K562 (cell line): ENCODE results near the gene USP16. TPM values are rescaled to one million over a fixed set of nuclear protein-coding genes. Genes with fewer than 3 reads are reported as not detected.

Experiments
- ARNT ChIP-seq, 2 experiments: fragments of 450-650 bp; IDR thresholded peaks; 2 replicates each; pipeline ENCODE4 v1.6.1; 2016; ENCODE audit warnings: mild to moderate bottlenecking in 1 of 2
- CLOCK ChIP-seq: fragments of 250-450 bp; sonication (Bioruptor Pico); IDR thresholded peaks from 2 replicates; pipeline ENCODE4 v1.4.0; 2020; ENCODE audit warnings: mild to moderate bottlenecking, moderate library complexity, borderline replicate concordance
- KDM4B ChIP-seq, 2 experiments: fragments of 450-650 bp in 1 of 2; sonication (generic) in 1 of 2; IDR thresholded peaks; 2 replicates each; pipeline ENCODE4 v1.6.1; 2016 to 2017; ENCODE audit warnings: borderline replicate concordance in 2 of 2, antibody characterized with exemption in 1 of 2, low read depth in 1 of 2, mild to moderate bottlenecking in 1 of 2
- KLF10 ChIP-seq: fragments of 250-450 bp; sonication (Bioruptor Pico); IDR thresholded peaks from 2 replicates; pipeline ENCODE4 v1.6.1; 2021; ENCODE audit warnings: matching md5 sums
- MAZ ChIP-seq, 2 experiments: fragments of 450-650 bp in 1 of 2; sonication (generic) in 1 of 2; formaldehyde crosslinking; IDR thresholded peaks in 1 of 2; conservative IDR thresholded peaks in 1 of 2; 2 replicates each; pipeline versions ENCODE4 v1.4.0 to v1.5.0; 2020; ENCODE audit warnings: mild to moderate bottlenecking in 1 of 2, missing genetic modification reagents in 1 of 2
- SIN3A ChIP-seq, 2 experiments: fragments of 150-350 bp in 1 of 2; IDR thresholded peaks; 2 replicates each; pipeline ENCODE4 v1.6.1; 2011 to 2016; ENCODE audit warnings: borderline replicate concordance in 2 of 2, low read depth in 2 of 2, low read length in 2 of 2, mild to moderate bottlenecking in 2 of 2, moderate library complexity in 2 of 2; ENCODE audit not compliant: control insufficient read depth in 1 of 2
- SNRNP70 ChIP-seq: fragments of 200-400 bp; formaldehyde crosslinking; optimal IDR thresholded peaks from 2 replicates; pipeline ENCODE3; 2017; ENCODE audit warnings: low read depth, low read length
- ZBTB33 ChIP-seq: sonication (generic); formaldehyde crosslinking; IDR thresholded peaks from 2 replicates; pipeline ENCODE4 v1.8.1; 2023; ENCODE audit warnings: mild to moderate bottlenecking, missing genetic modification reagents
- ZC3H8 ChIP-seq: fragments of 450-650 bp; IDR thresholded peaks from 2 replicates; pipeline ENCODE4 v1.6.1; 2017
- ZNF239 ChIP-seq: fragments of 250-450 bp; sonication (Bioruptor Pico); IDR thresholded peaks from 2 replicates; pipeline ENCODE4 v1.4.0; 2020; ENCODE audit warnings: mild to moderate bottlenecking
- ZNF347 ChIP-seq: fragments of 450-650 bp; formaldehyde crosslinking; IDR thresholded peaks from 2 replicates; pipeline ENCODE4 v1.4.0; 2020; ENCODE audit warnings: low read depth, mild to moderate bottlenecking, moderate library complexity
- ZNF561 ChIP-seq: fragments of 450-650 bp; formaldehyde crosslinking; conservative IDR thresholded peaks from 2 replicates; pipeline ENCODE4 v1.4.0; 2020; ENCODE audit warnings: mild to moderate bottlenecking, moderate library complexity
- polyA plus RNA-seq, 8 experiments: library from polyadenylated mRNA; depleted of rRNA in 4 of 8; stranded (reverse) in 5 of 8; unstranded in 3 of 8; fragments of >200 nt; fragmentation: Nextera tagmentation in 2 of 8; fragmentation: Illumina TruSeq in 1 of 8; extraction: Ambion mirVana in 2 of 8; extraction: Trizol in 1 of 8; gene quantifications; 2 replicates each; pipeline versions ENCODE4 v1.2.1 to v1.2.3, GENCODE V29; 2011 to 2014; ENCODE audit warnings: inconsistent platforms in 1 of 8, missing spikeins in 1 of 8
- total RNA-seq, 7 experiments: library from RNA; depleted of rRNA in 6 of 7; stranded (reverse); fragments of >200 nt in 6 of 7; fragmentation: Illumina TruSeq in 2 of 7; extraction: Trizol in 2 of 7; gene quantifications; 2 replicates each; pipeline versions ENCODE4 v1.2.1 to v1.2.3, GENCODE V29; 2011 to 2021; ENCODE audit warnings: low replicate concordance in 1 of 7
- TF ChIP-seq, protein P1 (sequence below): fragments of 250-450 bp; sonication (Bioruptor Pico); IDR thresholded peaks from 2 replicates; pipeline ENCODE4 v1.9.0; 2021; ENCODE audit warnings: mild to moderate bottlenecking, inconsistent platforms
- TF ChIP-seq, protein P2 (sequence below): fragments of 450-650 bp; IDR thresholded peaks from 2 replicates; pipeline ENCODE4 v1.6.1; 2014; ENCODE audit warnings: low read depth, mild to moderate bottlenecking, moderate library complexity, borderline replicate concordance
- TF ChIP-seq, protein P3 (sequence below): fragments of 250-450 bp; sonication (Bioruptor Pico); IDR thresholded peaks from 2 replicates; pipeline ENCODE4 v1.8.0; 2022; ENCODE audit warnings: inconsistent platforms

USP16 gene
- total and polyA plus RNA-seq, 9 of the 15 experiments (the other 6 are each of a cell fraction or from before 2014, with no cell fraction given), result 38.4 to 90.9 (median 62.8) TPM

GRCh38 chr21:29024474-29025327, at the start of gene USP16 (continued):
- TF ChIP-seq KDM4B (IDR thresholded peaks at IDR 0.05; ENCODE audit: borderline replicate concordance in 2 of 2, low read depth in 1 of 2) (peak in 1 of 2 experiments; percentile 71; a peak in 1 of 4 replicates), ZNF239 (CRISPR knock-in tag) (no peak), CLOCK (no peak), MAZ (CRISPR knock-in tag; conservative IDR thresholded peaks at IDR 0.05 in 1 of 2, IDR thresholded peaks at IDR 0.05 in 1 of 2) (peak; percentile 60 to 67; a peak in 3 of 4 replicates), ZNF561 (CRISPR knock-in tag) (no peak), ZNF347 (no peak), SIN3A (IDR thresholded peaks at IDR 0.05; ENCODE audit: borderline replicate concordance in 2 of 2, control insufficient read depth in 1 of 2, low read depth in 2 of 2, low read length in 2 of 2) (peak; percentile 94 to 96), ZC3H8 (no peak), ZBTB33 (CRISPR knock-in tag) (no peak), ARNT (IDR thresholded peaks at IDR 0.05) (peak in 1 of 2 experiments; percentile 65; a peak in 1 of 4 replicates), SNRNP70 (no peak), KLF10 (CRISPR knock-in tag) (peak; percentile 77)
- TF ChIP-seq, protein P1, sequence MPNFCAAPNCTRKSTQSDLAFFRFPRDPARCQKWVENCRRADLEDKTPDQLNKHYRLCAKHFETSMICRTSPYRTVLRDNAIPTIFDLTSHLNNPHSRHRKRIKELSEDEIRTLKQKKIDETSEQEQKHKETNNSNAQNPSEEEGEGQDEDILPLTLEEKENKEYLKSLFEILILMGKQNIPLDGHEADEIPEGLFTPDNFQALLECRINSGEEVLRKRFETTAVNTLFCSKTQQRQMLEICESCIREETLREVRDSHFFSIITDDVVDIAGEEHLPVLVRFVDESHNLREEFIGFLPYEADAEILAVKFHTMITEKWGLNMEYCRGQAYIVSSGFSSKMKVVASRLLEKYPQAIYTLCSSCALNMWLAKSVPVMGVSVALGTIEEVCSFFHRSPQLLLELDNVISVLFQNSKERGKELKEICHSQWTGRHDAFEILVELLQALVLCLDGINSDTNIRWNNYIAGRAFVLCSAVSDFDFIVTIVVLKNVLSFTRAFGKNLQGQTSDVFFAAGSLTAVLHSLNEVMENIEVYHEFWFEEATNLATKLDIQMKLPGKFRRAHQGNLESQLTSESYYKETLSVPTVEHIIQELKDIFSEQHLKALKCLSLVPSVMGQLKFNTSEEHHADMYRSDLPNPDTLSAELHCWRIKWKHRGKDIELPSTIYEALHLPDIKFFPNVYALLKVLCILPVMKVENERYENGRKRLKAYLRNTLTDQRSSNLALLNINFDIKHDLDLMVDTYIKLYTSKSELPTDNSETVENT (CRISPR knock-in tag), result peak; percentile 57; the same call in 1 of the 2 replicates
- TF ChIP-seq, protein P2, sequence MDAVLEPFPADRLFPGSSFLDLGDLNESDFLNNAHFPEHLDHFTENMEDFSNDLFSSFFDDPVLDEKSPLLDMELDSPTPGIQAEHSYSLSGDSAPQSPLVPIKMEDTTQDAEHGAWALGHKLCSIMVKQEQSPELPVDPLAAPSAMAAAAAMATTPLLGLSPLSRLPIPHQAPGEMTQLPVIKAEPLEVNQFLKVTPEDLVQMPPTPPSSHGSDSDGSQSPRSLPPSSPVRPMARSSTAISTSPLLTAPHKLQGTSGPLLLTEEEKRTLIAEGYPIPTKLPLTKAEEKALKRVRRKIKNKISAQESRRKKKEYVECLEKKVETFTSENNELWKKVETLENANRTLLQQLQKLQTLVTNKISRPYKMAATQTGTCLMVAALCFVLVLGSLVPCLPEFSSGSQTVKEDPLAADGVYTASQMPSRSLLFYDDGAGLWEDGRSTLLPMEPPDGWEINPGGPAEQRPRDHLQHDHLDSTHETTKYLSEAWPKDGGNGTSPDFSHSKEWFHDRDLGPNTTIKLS, result peak; percentile 87
- TF ChIP-seq, protein P3, sequence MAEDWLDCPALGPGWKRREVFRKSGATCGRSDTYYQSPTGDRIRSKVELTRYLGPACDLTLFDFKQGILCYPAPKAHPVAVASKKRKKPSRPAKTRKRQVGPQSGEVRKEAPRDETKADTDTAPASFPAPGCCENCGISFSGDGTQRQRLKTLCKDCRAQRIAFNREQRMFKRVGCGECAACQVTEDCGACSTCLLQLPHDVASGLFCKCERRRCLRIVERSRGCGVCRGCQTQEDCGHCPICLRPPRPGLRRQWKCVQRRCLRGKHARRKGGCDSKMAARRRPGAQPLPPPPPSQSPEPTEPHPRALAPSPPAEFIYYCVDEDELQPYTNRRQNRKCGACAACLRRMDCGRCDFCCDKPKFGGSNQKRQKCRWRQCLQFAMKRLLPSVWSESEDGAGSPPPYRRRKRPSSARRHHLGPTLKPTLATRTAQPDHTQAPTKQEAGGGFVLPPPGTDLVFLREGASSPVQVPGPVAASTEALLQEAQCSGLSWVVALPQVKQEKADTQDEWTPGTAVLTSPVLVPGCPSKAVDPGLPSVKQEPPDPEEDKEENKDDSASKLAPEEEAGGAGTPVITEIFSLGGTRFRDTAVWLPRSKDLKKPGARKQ (CRISPR knock-in tag), result no peak
